ENCODE measurements around the gene MYOCOS.

DNA sequence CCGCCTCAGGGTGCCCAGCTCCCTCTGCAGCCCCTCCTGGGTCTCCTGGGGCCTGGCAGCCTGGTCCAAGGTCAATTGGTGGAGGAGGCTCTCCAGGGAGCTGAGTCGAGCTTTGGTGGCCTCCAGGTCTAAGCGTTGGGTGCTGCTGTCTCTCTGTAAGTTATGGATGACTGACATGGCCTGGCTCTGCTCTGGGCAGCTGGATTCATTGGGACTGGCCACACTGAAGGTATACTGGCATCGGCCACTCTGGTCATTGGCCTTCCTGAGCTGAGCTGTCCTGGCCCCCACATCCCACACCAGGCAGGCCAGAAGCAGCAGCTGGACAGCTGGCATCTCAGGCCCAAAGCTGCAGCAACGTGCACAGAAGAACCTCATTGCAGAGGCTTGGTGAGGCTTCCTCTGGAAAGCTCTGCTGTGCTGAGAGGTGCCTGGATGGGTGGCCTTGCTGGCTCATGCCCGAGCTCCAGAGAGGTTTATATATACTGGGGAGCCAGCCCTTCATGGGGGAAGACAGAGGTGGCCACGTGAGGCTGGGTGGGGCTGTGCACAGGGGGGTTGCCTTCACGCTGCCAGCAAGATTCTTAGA lies 30.3 kb downstream of the MYOCOS start, which contains the start of gene MYOC:
- TF ChIP-seq EZH2phosphoT487 (IDR thresholded peaks at IDR 0.05; ENCODE audit: insufficient read depth, low read depth), result no peak
- no peak for TF ChIP-seq EZH2 (IDR thresholded peaks at IDR 0.05; ENCODE audit: insufficient read depth, poor library complexity, severe bottlenecking)
